GM10266 (cell line): ENCODE measurements around the gene PIK3CG.
"Not testable (repeated sequence)": the region's sequence is repeated elsewhere in the genome, so short reads cannot be mapped to it uniquely, and the experiment has no call there.

Source experiments
- DNase-seq: peaks from one replicate; pipeline ENCODE4 v3.0.0; 2012; ENCODE audit errors: extremely low spot score
- TF ChIP-seq, protein P1 (sequence below): IDR thresholded peaks from 2 replicates; pipeline ENCODE4 v1.5.1; 2012; ENCODE audit warnings: mild to moderate bottlenecking, low read depth; ENCODE audit not compliant: control insufficient read depth, insufficient read depth; ENCODE audit errors: missing control alignments

Gene PIK3CG

DNA sequence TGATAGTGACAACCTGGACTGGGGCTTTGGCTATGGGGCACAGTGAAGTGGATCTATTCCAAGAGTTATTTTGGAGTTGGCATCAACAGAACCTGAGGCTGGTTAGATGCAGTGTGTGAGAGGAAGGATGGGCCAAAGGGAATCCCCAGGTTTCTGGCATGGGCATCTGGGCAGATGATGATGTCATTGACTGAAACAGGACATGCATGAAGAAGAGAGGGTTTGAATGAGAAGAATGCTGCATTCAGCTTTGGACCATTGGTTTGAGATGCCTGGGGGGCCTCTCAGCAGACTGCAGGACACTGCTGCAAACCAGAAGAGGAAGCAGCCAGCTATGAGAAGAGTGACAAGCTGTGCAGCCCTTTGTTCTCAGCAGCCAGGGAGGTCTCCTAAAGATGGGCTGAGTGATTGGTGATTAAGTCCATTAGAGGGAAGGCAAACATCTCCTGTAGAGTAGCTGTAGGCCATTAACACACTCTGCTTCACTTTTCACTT, 23.1 kb upstream of the PIK3CG start:
- no peak for DNase-seq

DNA sequence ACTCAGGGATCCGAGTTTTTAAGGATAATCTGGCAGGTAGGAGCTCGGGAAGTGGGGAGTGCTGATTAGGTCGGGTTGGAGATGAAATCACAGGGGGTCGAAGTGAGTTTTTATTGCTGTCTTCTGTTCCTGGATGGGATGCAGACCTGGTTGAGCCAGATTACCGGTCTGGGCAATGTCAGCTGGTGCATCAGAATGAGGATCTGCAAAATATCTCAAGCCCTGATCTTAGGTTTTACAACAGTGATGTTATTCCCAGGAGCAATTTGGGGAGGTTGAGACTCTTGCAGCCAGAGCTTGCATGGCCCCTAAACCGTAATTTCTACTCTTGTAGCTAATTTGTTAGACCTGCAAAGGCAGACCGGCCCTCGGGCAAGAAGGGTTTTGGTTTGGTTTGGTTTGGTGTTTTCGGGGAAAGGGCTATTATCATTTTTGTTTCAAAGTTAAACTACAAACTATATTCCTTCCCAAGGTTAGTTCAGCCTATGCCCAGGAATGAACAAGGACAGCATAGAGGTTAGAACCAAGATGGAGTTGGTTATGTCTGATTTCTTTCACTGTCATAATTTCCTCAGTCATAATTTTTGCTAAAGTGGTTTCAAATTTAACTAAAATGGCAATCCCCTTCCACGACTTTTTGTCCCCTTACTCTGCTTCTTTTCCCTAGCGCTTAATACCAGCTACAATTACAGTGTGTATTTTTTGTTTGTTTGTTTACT, 20.6 kb upstream of the PIK3CG start:
- TF ChIP-seq, protein P1, sequence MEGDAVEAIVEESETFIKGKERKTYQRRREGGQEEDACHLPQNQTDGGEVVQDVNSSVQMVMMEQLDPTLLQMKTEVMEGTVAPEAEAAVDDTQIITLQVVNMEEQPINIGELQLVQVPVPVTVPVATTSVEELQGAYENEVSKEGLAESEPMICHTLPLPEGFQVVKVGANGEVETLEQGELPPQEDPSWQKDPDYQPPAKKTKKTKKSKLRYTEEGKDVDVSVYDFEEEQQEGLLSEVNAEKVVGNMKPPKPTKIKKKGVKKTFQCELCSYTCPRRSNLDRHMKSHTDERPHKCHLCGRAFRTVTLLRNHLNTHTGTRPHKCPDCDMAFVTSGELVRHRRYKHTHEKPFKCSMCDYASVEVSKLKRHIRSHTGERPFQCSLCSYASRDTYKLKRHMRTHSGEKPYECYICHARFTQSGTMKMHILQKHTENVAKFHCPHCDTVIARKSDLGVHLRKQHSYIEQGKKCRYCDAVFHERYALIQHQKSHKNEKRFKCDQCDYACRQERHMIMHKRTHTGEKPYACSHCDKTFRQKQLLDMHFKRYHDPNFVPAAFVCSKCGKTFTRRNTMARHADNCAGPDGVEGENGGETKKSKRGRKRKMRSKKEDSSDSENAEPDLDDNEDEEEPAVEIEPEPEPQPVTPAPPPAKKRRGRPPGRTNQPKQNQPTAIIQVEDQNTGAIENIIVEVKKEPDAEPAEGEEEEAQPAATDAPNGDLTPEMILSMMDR = no peak
- DNase-seq = no peak

More for the DNA sequence above, 23.1 kb upstream of the PIK3CG start:
- TF ChIP-seq, protein P1 = no peak

DNA sequence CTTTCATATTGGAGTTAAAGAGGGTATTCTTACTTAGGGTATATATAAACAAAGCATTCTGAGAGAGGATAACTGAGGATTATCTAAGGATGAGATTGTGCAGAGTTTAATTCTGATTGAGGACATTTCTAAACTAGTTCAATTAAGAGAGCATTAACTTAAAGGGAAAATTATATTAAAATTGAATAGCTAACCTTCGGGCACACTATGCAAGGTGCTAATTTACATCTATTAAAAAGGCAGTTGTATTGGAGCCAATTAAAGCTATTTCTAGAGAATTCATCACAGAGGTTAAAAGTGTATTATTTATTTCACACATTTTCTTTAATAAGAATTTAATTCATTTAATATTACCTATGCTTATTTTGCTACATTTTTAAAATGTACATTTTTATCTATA, 17.0 kb upstream of the PIK3CG start:
- no peak for DNase-seq
- TF ChIP-seq, protein P1 = no peak

DNA sequence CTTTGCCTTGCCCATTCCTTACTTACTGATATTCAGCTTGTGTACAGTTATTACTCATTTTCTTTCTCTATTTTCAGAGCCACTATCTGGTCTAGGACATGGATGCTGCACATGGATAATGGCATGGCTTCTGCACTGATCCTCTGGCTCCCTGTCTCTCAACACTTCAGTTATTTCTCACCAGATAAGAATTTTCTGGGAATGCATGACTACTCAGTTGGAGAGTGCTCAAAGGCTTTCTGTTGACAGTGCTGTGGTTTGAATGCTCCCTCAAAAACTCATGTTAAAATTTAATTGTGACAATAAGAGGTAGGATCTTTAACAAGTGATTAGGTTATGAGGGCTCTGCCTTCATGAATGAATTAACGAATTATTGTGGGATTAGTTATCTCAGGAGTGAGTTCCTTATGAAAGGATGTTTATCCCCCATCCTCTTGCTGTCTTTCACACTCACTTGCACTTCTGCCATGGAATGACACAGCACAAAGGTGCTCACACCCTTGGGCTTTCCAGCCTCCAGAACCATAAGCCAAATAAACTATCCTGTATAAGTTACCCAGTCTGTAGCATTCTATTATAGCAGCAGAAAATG, 16.1 kb upstream of the PIK3CG start:
- TF ChIP-seq, protein P1 = no peak
- no peak for DNase-seq

DNA sequence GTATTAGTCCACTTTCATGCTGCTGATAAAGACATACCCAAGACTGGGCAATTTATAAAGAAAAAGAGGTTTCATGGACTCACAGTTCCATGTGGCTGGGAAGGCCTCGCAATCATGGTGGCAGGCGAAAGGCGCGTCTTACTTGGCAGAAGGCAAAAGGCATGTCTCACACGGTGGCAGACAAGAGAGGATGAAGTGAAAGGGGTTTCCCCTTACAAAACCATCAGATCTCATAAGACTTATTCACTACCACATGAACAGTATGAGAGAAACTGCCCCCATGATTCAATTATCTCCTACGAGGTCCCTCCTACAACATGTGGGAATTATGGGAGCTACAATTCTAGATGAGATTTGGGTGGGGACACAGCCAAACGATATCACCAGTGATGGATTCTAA, 13.4 kb upstream of the PIK3CG start:
- DNase-seq = not testable (repeated sequence)

DNA sequence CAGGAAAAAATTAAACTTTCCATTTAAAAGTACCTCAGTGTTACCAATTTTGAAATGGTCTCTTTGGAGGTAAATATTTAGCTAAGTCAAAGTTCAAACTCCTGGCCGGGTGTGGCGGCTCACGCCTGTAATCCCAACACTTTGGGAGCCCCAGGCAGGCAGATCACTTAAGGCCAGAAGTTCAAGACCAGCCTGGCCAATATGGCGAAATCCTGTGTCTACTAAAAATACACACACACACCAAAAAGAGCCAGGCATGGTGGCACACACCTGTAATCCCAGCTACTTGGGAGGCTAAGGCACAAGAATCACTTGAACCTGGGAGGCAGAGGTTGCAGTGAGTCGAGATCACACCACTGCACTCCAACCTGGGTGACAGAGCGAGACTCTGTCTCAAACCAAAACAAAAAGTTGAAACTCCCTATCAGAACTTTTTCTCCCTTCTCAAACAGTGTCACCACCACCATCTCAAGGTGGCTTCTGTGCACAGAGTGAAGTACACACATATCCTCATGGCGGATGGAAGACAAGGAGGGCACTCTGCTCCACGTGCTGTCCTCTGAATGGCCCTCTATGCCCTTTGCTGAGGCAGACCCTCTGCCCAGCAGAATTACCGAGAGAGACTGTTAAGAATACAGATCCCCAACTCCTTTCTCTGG, 11.7 kb upstream of the PIK3CG start:
- TF ChIP-seq, protein P1 = no peak
- no peak for DNase-seq

DNA sequence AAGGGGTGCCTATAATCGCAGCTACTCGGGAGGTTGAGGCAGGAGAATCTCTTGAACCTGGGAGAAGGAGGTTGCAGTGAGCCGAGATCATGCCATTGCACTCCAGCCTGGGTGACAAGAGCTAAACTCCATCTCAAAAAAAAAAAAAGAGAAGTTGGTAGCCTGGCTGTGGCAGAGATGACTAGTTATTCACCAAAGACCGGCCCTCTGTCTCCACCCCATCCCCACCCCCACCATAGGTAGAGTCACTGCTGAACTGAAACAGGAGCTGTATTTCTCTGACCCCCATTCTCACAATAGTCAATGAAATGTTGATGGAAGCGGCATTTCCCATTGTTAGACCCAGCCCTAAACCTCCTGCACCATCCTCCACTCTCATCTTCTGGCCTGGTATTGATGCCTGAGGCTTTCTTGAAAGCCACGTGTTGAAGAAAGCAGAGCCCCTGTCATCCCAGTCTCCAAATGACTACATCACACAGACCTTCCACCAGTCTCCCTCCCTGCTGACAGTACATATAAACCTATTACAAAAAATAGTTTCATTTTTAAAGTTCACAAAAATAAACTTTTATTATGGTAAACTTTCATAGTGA, 9.4 kb upstream of the PIK3CG start:
- no peak for DNase-seq
- TF ChIP-seq, protein P1 = no peak
